ENCODE results near the gene RUNX1. TPM values are rescaled to one million over a fixed set of nuclear protein-coding genes. Genes with fewer than 3 reads are reported as not detected.

Gene RUNX1
- total RNA-seq, 2 donors from 2014 or later, result 21.3 to 23.0 TPM

DNA sequence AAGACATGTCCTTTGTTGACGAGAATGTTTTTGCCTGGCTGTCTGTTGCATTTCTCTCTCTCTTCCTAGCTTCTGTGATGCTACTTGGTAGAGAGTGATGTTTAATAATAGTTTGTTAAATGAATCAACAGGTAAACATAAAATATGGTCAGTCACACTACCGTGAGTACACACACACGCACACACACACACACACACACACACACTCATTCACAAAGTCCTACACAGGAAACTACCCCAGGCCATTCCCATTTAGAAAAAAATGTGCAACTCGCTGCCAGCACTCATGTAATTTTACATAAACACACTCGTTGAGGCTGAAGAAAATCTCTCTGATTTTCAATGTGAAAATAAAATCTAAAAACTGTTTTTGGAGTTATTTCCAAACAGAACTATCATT is 38.7 kb downstream of the RUNX1 start:
- H3K4me1 ChIP-seq, result no peaks in the 10 kb centered on the region
- no peak overlapping the region for H3K27ac ChIP-seq
- H3K27me3 ChIP-seq, result no peaks in the 10 kb centered on the region
- H3K4me3 ChIP-seq, result no peak overlapping the region
- intact Hi-C loops (cut with DNase I), result no loop called here
- TF ChIP-seq, protein P1, sequence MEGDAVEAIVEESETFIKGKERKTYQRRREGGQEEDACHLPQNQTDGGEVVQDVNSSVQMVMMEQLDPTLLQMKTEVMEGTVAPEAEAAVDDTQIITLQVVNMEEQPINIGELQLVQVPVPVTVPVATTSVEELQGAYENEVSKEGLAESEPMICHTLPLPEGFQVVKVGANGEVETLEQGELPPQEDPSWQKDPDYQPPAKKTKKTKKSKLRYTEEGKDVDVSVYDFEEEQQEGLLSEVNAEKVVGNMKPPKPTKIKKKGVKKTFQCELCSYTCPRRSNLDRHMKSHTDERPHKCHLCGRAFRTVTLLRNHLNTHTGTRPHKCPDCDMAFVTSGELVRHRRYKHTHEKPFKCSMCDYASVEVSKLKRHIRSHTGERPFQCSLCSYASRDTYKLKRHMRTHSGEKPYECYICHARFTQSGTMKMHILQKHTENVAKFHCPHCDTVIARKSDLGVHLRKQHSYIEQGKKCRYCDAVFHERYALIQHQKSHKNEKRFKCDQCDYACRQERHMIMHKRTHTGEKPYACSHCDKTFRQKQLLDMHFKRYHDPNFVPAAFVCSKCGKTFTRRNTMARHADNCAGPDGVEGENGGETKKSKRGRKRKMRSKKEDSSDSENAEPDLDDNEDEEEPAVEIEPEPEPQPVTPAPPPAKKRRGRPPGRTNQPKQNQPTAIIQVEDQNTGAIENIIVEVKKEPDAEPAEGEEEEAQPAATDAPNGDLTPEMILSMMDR (IDR thresholded peaks at IDR 0.05), result no peak
- H3K36me3 ChIP-seq, result no peaks in the 10 kb centered on the region
- DNase-seq, result no peak
- H3K9ac ChIP-seq (ENCODE audit: low read depth in 2 of 2, low read length in 2 of 2), result no peak overlapping the region
- H3K9me3 ChIP-seq, result no peaks in the 10 kb centered on the region

DNA sequence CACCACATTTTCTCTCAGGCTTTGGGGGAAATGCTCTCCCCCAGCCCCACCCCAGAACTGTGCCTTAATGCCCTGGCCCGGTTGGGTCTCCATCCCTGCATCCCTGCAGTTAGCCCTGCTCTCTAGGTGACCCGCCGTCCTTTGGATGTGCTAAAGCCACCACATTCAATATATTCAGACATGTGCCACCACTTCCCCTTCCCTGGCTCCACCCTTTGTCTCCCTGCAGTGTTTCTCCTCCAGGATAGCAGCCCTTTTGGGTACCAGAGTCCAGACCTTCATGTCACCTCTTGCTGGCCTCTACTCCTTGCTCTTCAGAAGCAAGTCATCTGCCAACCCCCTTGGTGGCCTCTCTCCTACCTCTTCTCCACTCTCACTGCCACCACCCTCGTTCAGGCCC is 41.8 kb downstream of the RUNX1 start:
- Histone ChIP-seq H3K9ac (ENCODE audit: low read depth in 2 of 2, low read length in 2 of 2) (no peak overlapping the region), H3K36me3 (no peaks in the 10 kb centered on the region), H3K9me3 (no peaks in the 10 kb centered on the region), H3K4me1 (no peaks in the 10 kb centered on the region), H3K27ac (no peak overlapping the region), H3K27me3 (no peaks in the 10 kb centered on the region), H3K4me3 (no peak overlapping the region)
- TF ChIP-seq, protein P1 (IDR thresholded peaks at IDR 0.05), result no peak
- DNase-seq, result no peak
- intact Hi-C loops (cut with DNase I), result no loop called here

DNA sequence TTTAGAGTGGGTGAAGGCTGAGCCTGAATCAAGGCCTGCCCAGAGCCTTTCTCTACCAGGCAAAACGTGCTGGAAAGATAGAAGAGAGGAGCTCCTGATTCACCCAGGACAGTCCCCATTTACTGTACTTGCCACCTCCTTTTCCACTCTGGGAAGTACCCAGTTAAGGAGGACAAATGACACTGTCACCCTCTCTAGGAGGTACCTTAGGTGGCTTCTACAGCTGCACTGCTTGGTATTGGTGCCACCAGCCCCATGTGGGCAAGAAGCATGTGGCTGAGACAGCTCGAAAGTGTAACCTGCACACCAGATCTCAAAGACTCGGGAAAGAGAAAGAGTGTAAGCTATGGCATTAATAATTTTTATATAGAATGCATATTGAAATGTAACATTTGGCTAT is 42.3 kb downstream of the RUNX1 start:
- no peak overlapping the region for H3K9ac ChIP-seq (ENCODE audit: low read depth in 2 of 2, low read length in 2 of 2)
- H3K27ac ChIP-seq, result no peak overlapping the region
- TF ChIP-seq, protein P1 (IDR thresholded peaks at IDR 0.05), result no peak
- no peaks in the 10 kb centered on the region for H3K27me3 ChIP-seq
- intact Hi-C loops (cut with DNase I), result no loop called here
- no peak overlapping the region for H3K4me3 ChIP-seq
- no peaks in the 10 kb centered on the region for H3K9me3 ChIP-seq
- no peaks in the 10 kb centered on the region for H3K4me1 ChIP-seq
- no peaks in the 10 kb centered on the region for H3K36me3 ChIP-seq
- DNase-seq, result no peak

DNA sequence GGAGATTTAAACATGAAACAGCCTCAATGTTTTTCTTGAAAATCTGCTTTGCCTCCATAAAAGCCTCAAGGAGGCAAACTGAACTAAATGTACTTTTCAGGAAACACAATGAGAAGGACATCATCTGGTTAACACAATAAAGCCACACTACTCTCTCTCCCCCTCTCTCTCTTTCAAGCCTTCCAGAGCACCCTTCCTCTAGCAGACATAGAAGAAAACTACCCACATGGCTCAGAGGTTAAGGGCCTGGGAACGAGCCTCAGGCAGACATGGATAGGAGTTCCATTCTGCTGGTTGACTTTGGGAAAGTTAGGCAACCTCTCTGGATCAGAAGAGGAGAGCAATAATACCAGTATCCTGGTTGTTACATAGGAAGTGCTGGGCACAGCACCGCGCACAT is 42.9 kb downstream of the RUNX1 start:
- H3K9ac ChIP-seq (ENCODE audit: low read depth in 2 of 2, low read length in 2 of 2), result no peak overlapping the region
- TF ChIP-seq, protein P1 (IDR thresholded peaks at IDR 0.05), result no peak
- H3K9me3 ChIP-seq, result no peaks in the 10 kb centered on the region
- no peaks in the 10 kb centered on the region for H3K36me3 ChIP-seq
- H3K27ac ChIP-seq, result no peak overlapping the region
- no peak overlapping the region for H3K4me3 ChIP-seq
- no peak for DNase-seq
- intact Hi-C loops (cut with DNase I), result no loop called here
- H3K27me3 ChIP-seq, result no peaks in the 10 kb centered on the region
- H3K4me1 ChIP-seq, result no peaks in the 10 kb centered on the region

DNA sequence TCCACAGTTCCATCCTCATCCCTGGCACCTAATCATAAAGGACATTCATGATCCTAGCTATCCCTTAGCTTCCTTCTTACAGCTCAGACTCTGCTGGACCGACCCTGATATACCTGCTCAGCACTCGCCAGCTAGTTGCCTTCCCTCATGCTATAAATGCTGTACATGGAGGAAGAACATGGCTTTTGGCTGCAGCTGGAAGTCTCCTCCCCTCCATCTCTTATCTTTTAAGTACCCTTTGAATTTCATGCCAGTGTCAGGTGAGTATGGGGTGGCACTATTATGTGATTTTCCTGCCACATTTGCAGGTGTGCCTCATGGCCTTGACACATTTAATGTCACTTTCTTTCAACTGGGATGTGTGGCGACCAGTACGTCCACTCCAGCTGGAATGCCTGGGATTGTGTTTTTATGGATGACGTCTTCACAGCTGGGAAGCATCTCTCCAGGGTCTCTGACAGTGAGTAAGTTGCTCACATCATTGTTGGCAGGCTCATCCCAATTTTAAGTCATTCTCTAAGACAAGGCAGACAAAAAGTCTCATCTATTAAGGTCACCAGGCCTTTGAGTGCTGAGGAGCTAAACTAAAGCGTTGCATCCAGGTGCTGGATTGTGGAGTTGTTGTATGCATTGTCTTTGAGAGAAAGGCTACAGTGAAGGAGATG is 43.4 kb downstream of the RUNX1 start:
- intact Hi-C loops (cut with DNase I), result no loop called here
- Histone ChIP-seq H3K4me1 (no peaks in the 10 kb centered on the region), H3K27ac (no peak overlapping the region), H3K9ac (ENCODE audit: low read depth in 2 of 2, low read length in 2 of 2) (no peak overlapping the region), H3K4me3 (no peak overlapping the region), H3K36me3 (no peaks in the 10 kb centered on the region), H3K9me3 (no peaks in the 10 kb centered on the region), H3K27me3 (no peaks in the 10 kb centered on the region)
- TF ChIP-seq, protein P1 (IDR thresholded peaks at IDR 0.05), result no peak
- DNase-seq, result no peak
